Kidney (tissue), 14 donors: Measurements from ENCODE around the gene SYNDIG1. TPM values are rescaled to one million over a fixed set of nuclear protein-coding genes. Genes with fewer than 3 reads are reported as not detected.

ENCODE experiments used
- DNase-seq, 5 donors: peaks; one replicate each; pipeline ENCODE4 v3.0.0-alpha.2; 2013 to 2020
- FAIRE-seq: peaks from 2 replicates; lab custom pipeline; 2012; peaks lifted over from hg19 to GRCh38; lab: Jason Lieb, UNC
- H3K27ac ChIP-seq, 2 donors: one replicate each; pipeline ENCODE4 v1.7.0; 2013; ENCODE audit warnings: low read depth in 2 of 2, low read length in 2 of 2, inconsistent platforms in 1 of 2
- H3K27me3 ChIP-seq: one replicate; pipeline ENCODE4 v1.7.1; 2013; ENCODE audit warnings: low read length, inconsistent platforms; ENCODE audit not compliant: control insufficient read depth, insufficient read depth
- H3K36me3 ChIP-seq, 3 donors: one replicate each; pipeline versions ENCODE4 v1.7.0 to v1.7.1; 2013; ENCODE audit warnings: low read length in 3 of 3, control low read depth in 1 of 3, inconsistent platforms in 1 of 3; ENCODE audit not compliant: insufficient read depth in 3 of 3, control insufficient read depth in 2 of 3
- H3K4me1 ChIP-seq, 3 donors: one replicate each; pipeline versions ENCODE4 v1.7.0 to v1.7.1; 2013; ENCODE audit warnings: low read length in 3 of 3, inconsistent platforms in 1 of 3, low read depth in 1 of 3; ENCODE audit not compliant: control insufficient read depth in 2 of 3, insufficient read depth in 2 of 3
- H3K4me3 ChIP-seq, 3 donors: one replicate each; pipeline versions ENCODE4 v1.7.0 to v1.8.1; 2013; ENCODE audit warnings: low read length in 3 of 3, control low read depth in 1 of 3, inconsistent platforms in 1 of 3
- H3K9ac ChIP-seq, 3 donors: one replicate each; pipeline versions ENCODE4 v1.7.0 to v1.7.1; 2013; ENCODE audit warnings: low read length in 3 of 3, control low read depth in 1 of 3, inconsistent platforms in 1 of 3
- H3K9me3 ChIP-seq, 3 donors: one replicate each; pipeline versions ENCODE4 v1.7.0 to v1.7.1; 2013; ENCODE audit warnings: low read length in 3 of 3, control low read depth in 1 of 3, inconsistent platforms in 1 of 3; ENCODE audit not compliant: control insufficient read depth in 2 of 3, insufficient read depth in 1 of 3
- CTCF ChIP-seq: IDR thresholded peaks from 3 replicates; pipeline ENCODE4 v1.5.1; 2012; ENCODE audit warnings: mild to moderate bottlenecking, moderate library complexity, borderline replicate concordance; ENCODE audit not compliant: insufficient read depth; ENCODE audit errors: extremely low read depth
- intact Hi-C: fragments of 100-400 bp; cut with DNase I; formaldehyde crosslinking; loops from one replicate; pipeline ENCODE4 v1.11.1; 2022
- polyA plus RNA-seq: library from polyadenylated mRNA; stranded (reverse); fragments of 350-450 nt; fragmentation: Illumina TruSeq; extraction: RNeasy Lipid Tissue Mini Kit (QIAGEN cat#74804); gene quantifications from one replicate; pipeline ENCODE4 v1.2.3, GENCODE V29; 2014; ENCODE audit warnings: low read depth, low replicate concordance; ENCODE audit not compliant: insufficient read depth
- total RNA-seq: library from RNA; stranded (reverse); fragmentation: NEBNext Ultra II Directional; extraction: Animal tissue kit (Norgen Biotek cat#: 25700); gene quantifications from one replicate; pipeline ENCODE4 v1.2.1, GENCODE V29; 2021
- donor health status: control.
- donor health status: control.
- donor health status: control.
- donor health status: control.
- donor health status: control.
- donor health status: DM: yes; HTN: yes; CAD: no.
- donor health status: Normal renal cell carcinoma (clear cell type).

Gene SYNDIG1
- total and polyA plus RNA-seq, 2 donors from 2014 or later = 5.4 to 8.2 TPM

- H3K9ac ChIP-seq = no peak overlapping the region
- H3K9me3 ChIP-seq = no peaks in the 10 kb centered on the region
- DNase-seq (peak in 3 of 5 donors; percentile 20 to 55 (median 28)), FAIRE-seq (no peak)
- H3K27me3 ChIP-seq = no peaks in the 10 kb centered on the region
- H3K4me1 ChIP-seq = no peaks in the 10 kb centered on the region
- H3K27ac ChIP-seq = no peak overlapping the region
- intact Hi-C loops = no loop called here
- H3K36me3 ChIP-seq = no peaks in the 10 kb centered on the region
- H3K4me3 ChIP-seq = no peak overlapping the region
- no peak for TF ChIP-seq CTCF
Measured at GRCh38 chr20:24587384-24588046, 118.1 kb downstream of the SYNDIG1 start.

DNA sequence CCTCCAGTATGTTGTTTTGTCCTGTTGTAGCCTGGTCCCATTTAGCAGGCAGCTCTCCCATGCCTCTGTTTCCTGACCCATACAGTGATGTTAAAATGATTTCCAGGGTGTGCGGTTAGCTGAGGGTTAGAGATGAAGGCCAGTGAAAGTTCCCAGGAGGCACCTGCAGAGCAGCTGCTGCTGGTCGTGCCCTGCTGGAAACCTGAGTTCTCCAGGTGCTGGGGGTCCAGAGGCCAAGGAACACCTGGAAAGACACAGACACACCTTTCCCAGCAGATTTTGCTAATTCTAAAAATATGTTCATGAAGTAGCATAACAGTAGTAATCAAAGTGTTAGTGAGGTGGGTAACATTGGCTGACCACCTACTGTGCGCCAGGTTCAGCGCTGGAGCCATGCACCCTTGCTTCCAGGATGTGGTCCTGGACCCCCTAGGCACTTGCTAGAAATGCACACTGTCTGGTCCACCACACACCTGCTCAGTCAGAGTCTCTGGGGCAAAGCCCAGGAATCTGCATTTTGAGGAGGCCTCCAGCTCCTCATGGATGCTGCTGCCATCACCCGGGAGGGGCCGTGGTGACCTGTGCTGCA lies 118.7 kb downstream of the SYNDIG1 start:
- no peak for TF ChIP-seq CTCF

DNA sequence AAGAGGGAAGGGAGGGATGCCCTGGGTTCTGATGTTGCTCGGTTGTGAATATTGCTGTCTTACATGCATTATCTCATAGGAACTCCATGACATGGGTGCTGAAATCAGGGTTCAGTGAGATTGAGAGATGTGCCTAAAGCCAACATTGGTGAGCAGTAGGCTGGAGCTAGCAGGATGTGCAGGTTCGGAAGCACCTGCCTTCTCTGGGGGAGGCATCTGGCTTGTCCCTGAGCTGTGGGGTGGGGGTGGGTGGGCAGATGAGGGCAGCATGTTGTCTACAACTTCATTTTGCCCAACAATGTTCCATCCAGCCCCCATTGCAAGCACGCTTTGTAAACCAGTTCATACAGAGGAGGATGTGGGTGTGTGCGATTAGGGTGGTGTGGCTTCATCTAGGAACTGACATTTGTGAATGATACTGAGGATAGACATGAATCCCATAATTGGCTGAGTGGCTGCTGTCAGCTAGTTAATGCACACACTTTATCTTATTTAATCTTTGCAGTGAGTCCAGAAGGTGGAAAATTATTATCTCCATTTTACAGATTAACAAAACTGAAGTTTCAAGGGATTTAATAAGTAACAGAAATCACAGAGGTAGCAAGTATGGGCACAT lies 119.4 kb downstream of the SYNDIG1 start:
- intact Hi-C loops = no loop called here
- Histone ChIP-seq H3K27ac (no peak overlapping the region), H3K36me3 (no peaks in the 10 kb centered on the region), H3K4me3 (no peak overlapping the region), H3K9me3 (no peaks in the 10 kb centered on the region), H3K4me1 (no peaks in the 10 kb centered on the region), H3K27me3 (no peaks in the 10 kb centered on the region), H3K9ac (no peak overlapping the region)
- DNase-seq = no peak
- FAIRE-seq = no peak
- TF ChIP-seq CTCF = no peak

More for the DNA sequence above, 118.7 kb downstream of the SYNDIG1 start:
- FAIRE-seq (no peak), DNase-seq (no peak)
- Histone ChIP-seq H3K27ac (no peak overlapping the region), H3K9me3 (no peaks in the 10 kb centered on the region), H3K36me3 (no peaks in the 10 kb centered on the region), H3K9ac (no peak overlapping the region), H3K27me3 (no peaks in the 10 kb centered on the region), H3K4me1 (no peaks in the 10 kb centered on the region), H3K4me3 (no peak overlapping the region)
- intact Hi-C loops = no loop called here
